OCI-LY7 (cell line): ENCODE measurements around the gene INSM1. TPM values are rescaled to one million over a fixed set of nuclear protein-coding genes. Genes with fewer than 3 reads are reported as not detected.

Experiments
- Bru-seq: library from RNA; stranded (reverse); fragments of 400-500 nt; gene quantifications from one replicate; lab custom pipeline; 2021; lab: Mats Ljungman, UMichigan
- BruChase-seq, 2 experiments: library from RNA; stranded (reverse); fragments of 400-500 nt; gene quantifications; one replicate each; lab custom pipeline; 2021; lab: Mats Ljungman, UMichigan
- BruUV-seq: library from RNA; stranded (reverse); fragments of 400-500 nt; replicated peaks from 2 replicates; lab custom pipeline; 2021; lab: Mats Ljungman, UMichigan
- CTCF ChIA-PET: fragments of 300-600 bp; sonication (Branson Sonifier 250); formaldehyde crosslinking; loops from one replicate; lab custom pipeline; 2022; ENCODE audit warnings: antibody characterized with exemption; ENCODE audit not compliant: unreplicated experiment; lab: Charles Lee
- POLR2A ChIA-PET: fragments of 300-600 bp; sonication (Branson Sonifier 250); formaldehyde crosslinking; loops from one replicate; lab custom pipeline; 2022; ENCODE audit warnings: antibody characterized with exemption; lab: Charles Lee
- DNase-seq: peaks from one replicate; pipeline ENCODE4 v3.0.0-alpha.2; 2015; ENCODE audit warnings: low spot score
- H2AFZ ChIP-seq: fragments of 200-600 bp; sonication (generic), shearing (Covaris generic); 2 replicates; pipeline ENCODE4 v1.6.1; 2014; ENCODE audit warnings: mild to moderate bottlenecking, antibody characterized with exemption, low read length, moderate library complexity
- H3K27ac ChIP-seq: fragments of 200-600 bp; sonication (generic); 2 replicates; pipeline ENCODE4 v1.5.1; 2014; ENCODE audit warnings: mixed run types, low read depth, mild to moderate bottlenecking, moderate library complexity, low read length, inconsistent platforms; ENCODE audit not compliant: poor library complexity, severe bottlenecking
- H3K36me3 ChIP-seq: fragments of 200-600 bp; sonication (generic); 2 replicates; pipeline ENCODE4 v1.6.1; 2014; ENCODE audit warnings: mild to moderate bottlenecking, antibody characterized with exemption, low read length, moderate library complexity, mixed read lengths; ENCODE audit not compliant: insufficient read depth
- H3K4me1 ChIP-seq: fragments of 200-600 bp; sonication (generic); 2 replicates; pipeline ENCODE4 v1.5.1; 2014; ENCODE audit warnings: mild to moderate bottlenecking, low read length; ENCODE audit not compliant: insufficient read depth, poor library complexity, severe bottlenecking
- H3K4me2 ChIP-seq: fragments of 200-600 bp; sonication (generic); 2 replicates; pipeline ENCODE4 v1.6.1; 2014; ENCODE audit warnings: mild to moderate bottlenecking, low read length
- H3K4me3 ChIP-seq: fragments of 200-600 bp; sonication (generic); 2 replicates; pipeline ENCODE4 v1.5.1; 2014; ENCODE audit warnings: mild to moderate bottlenecking, low read depth, low read length; ENCODE audit not compliant: poor library complexity, severe bottlenecking
- H3K79me2 ChIP-seq: fragments of 200-600 bp; sonication (generic); 2 replicates; pipeline ENCODE4 v1.6.1; 2016; ENCODE audit warnings: low read depth, mild to moderate bottlenecking, low read length, moderate library complexity, mixed read lengths; ENCODE audit not compliant: insufficient read depth
- H3K9me2 ChIP-seq: fragments of 200-600 bp; sonication (generic); 2 replicates; pipeline ENCODE4 v1.6.1; 2016; ENCODE audit warnings: mild to moderate bottlenecking, low read length, mixed read lengths; ENCODE audit not compliant: insufficient read depth
- H3K9me3 ChIP-seq: fragments of 200-600 bp; sonication (generic); 2 replicates; pipeline ENCODE4 v1.6.1; 2014; ENCODE audit warnings: mild to moderate bottlenecking, mixed run types, low read length, mixed read lengths
- H4K20me1 ChIP-seq: fragments of 200-600 bp; sonication (generic); 2 replicates; pipeline ENCODE4 v1.6.1; 2014; ENCODE audit warnings: mild to moderate bottlenecking, antibody characterized with exemption, low read length, moderate library complexity, mixed read lengths; ENCODE audit not compliant: insufficient read depth
- EZH2phosphoT487 ChIP-seq: fragments of 200-600 bp; sonication (generic); IDR thresholded peaks from 2 replicates; pipeline ENCODE4 v1.6.1; 2018; ENCODE audit warnings: low read depth, borderline replicate concordance, mild to moderate bottlenecking, mixed run types, antibody characterized with exemption, low read length, moderate library complexity, mixed read lengths
- intact Hi-C: fragments of 100-400 bp; cut with micrococcal nuclease; formaldehyde crosslinking; loops from one replicate; pipeline ENCODE4 v1.10.0; 2022; ENCODE audit not compliant: unreplicated experiment
- long read RNA-seq: library from polyadenylated mRNA; stranded (forward); transcript quantifications from one replicate; pipeline ENCODE4 v2.0.0, GENCODE V29; 2022
- total RNA-seq, 2 experiments: library from RNA; depleted of rRNA in 1 of 2; stranded (reverse); fragments of >200 nt in 1 of 2; shearing (Covaris generic) in 1 of 2; gene quantifications; 2 replicates each; pipeline ENCODE4 v1.2.3, GENCODE V29; 2014 to 2022
- TF ChIP-seq, protein P1 (sequence below): fragments of 200-600 bp; sonication (generic); conservative IDR thresholded peaks from 2 replicates; pipeline ENCODE4 v1.5.1; 2014; ENCODE audit warnings: mild to moderate bottlenecking, antibody characterized with exemption, low read length, moderate library complexity, mixed read lengths

INSM1 gene, protein sequence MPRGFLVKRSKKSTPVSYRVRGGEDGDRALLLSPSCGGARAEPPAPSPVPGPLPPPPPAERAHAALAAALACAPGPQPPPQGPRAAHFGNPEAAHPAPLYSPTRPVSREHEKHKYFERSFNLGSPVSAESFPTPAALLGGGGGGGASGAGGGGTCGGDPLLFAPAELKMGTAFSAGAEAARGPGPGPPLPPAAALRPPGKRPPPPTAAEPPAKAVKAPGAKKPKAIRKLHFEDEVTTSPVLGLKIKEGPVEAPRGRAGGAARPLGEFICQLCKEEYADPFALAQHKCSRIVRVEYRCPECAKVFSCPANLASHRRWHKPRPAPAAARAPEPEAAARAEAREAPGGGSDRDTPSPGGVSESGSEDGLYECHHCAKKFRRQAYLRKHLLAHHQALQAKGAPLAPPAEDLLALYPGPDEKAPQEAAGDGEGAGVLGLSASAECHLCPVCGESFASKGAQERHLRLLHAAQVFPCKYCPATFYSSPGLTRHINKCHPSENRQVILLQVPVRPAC
- total RNA-seq (2014; rRNA removed; shearing (Covaris generic)) (not detected in 2 replicates), total RNA-seq (2022) (not detected in 2 replicates), Bru-seq, nascent RNA (not detected), BruChase-seq, experiment 1, labeled RNA remaining after a 6-hour chase (not detected), BruChase-seq, experiment 2, labeled RNA remaining after a 2-hour chase (not detected)
- long read RNA-seq = 0 reads

DNA sequence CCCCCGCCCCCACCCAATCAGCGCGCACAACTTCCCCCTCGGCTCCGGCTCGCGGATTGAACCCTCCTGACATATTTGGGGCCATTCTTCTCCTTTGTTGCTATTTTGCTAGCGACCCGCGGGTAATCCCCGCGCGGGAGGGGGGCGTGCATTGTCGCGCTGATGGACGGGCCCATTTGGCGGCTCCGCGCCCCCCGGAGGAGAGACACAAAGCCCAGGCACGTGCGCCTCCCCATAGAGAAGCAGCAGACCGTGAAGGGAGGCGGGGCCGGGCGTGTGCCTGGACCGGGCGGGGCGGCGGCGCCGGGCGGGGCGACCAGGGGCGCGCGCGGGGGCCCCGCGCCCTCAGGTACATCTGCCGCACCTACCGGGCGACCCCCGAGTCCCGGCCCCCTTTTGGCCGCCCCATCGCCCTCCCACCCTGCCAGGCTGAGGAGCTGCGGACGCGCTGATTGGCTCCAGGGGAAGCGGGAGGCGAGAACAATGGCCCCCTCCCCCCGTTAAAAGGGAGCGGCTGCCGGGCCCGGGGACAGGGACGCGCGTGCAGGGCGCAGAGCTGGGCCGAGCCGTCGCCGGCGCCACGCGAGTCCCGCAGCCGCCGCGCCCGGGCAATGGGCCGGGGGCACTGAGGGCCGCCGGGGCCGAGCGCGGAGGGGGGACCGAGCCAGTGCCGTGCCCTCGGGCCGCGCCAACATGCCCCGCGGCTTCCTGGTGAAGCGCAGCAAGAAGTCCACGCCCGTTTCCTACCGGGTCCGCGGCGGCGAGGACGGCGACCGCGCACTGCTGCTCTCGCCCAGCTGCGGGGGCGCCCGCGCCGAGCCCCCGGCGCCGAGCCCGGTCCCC is at the start of gene INSM1:
TSS of gene INSM1 (plus strand) at position 530 of the 843 bp plus-strand sequence. CDS start at position 694, 164 bp downstream.
- no peak for DNase-seq
- TF ChIP-seq, protein P1, sequence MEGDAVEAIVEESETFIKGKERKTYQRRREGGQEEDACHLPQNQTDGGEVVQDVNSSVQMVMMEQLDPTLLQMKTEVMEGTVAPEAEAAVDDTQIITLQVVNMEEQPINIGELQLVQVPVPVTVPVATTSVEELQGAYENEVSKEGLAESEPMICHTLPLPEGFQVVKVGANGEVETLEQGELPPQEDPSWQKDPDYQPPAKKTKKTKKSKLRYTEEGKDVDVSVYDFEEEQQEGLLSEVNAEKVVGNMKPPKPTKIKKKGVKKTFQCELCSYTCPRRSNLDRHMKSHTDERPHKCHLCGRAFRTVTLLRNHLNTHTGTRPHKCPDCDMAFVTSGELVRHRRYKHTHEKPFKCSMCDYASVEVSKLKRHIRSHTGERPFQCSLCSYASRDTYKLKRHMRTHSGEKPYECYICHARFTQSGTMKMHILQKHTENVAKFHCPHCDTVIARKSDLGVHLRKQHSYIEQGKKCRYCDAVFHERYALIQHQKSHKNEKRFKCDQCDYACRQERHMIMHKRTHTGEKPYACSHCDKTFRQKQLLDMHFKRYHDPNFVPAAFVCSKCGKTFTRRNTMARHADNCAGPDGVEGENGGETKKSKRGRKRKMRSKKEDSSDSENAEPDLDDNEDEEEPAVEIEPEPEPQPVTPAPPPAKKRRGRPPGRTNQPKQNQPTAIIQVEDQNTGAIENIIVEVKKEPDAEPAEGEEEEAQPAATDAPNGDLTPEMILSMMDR = no peak
- TF ChIP-seq EZH2phosphoT487 = no peak
- H3K4me2 ChIP-seq = no peak within 1 kb of the TSS
- intact Hi-C loops = no loop called here
- ChIA-PET CTCF (no interaction called here), POLR2A (no interaction called here)
- H3K4me1 ChIP-seq = no peaks in the 10 kb centered on the region
- no TSS peak for BruUV-seq
- H3K27ac ChIP-seq = no peak within 1 kb of the TSS
- no peaks in the 10 kb centered on the region for H3K9me3 ChIP-seq
- no peak within 1 kb of the TSS for H2AFZ ChIP-seq
- H3K79me2 ChIP-seq = no peaks in the 10 kb centered on the region
- H3K9me2 ChIP-seq = no peaks in the 10 kb centered on the region
- H4K20me1 ChIP-seq = no peaks in the 10 kb centered on the region
- H3K36me3 ChIP-seq = no peaks in the 10 kb centered on the region
- no peak within 1 kb of the TSS for H3K4me3 ChIP-seq

DNA sequence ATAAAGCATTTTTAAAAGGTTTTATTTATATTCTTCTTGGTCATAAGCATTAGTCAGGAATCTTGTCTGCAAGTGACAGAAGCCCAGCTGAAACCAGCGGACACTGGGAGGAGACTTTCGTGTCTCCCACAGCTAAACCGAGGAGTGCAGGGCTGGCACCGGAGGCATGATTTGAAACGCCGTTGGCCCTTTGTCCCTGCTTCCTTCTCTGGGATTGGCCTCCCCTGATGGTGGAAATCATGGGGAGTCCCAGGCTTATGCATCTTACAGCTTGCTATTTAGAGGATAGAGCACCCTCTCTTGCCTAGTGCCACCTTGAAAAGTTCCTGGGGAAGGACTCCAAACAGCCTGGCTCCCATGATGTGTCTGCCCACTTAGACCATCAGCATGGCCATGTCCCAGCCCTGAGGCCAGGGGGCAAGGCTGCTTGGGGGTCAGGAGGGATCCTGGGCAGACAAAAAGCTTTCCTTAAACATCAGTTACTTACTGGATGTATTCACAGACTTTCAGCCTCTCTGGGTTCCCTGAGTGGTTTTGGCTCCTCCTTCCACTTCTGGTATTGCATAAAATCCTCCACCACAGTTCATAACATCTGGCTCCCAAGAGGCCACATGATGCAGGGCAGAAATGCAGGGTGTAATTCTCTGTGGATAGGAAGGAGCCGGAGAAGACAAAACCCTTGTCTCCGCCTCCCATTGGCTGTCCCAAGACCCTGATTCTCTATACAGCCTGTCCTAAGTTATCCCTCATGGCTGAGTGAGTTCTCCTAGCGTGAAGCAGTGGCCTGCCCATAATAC is 49.3 kb upstream of the INSM1 start:
- CTCF ChIA-PET = no interaction called here
- H4K20me1 ChIP-seq = no peaks in the 10 kb centered on the region
- H3K4me1 ChIP-seq = no peaks in the 10 kb centered on the region
- no peak for TF ChIP-seq EZH2phosphoT487
- TF ChIP-seq, protein P1 = no peak
- H3K9me3 ChIP-seq = no peaks in the 10 kb centered on the region
- H3K27ac ChIP-seq = no peak overlapping the region
- no peak overlapping the region for H3K4me3 ChIP-seq
- H3K9me2 ChIP-seq = no peaks in the 10 kb centered on the region
- no peak for DNase-seq
- no peak overlapping the region for H3K4me2 ChIP-seq
- POLR2A ChIA-PET = no interaction called here
- H3K36me3 ChIP-seq = no peaks in the 10 kb centered on the region
- H3K79me2 ChIP-seq = no peaks in the 10 kb centered on the region
- no TSS peak for BruUV-seq
- no peak overlapping the region for H2AFZ ChIP-seq
- intact Hi-C loops = no loop called here
